NCI-H2107 (cell line): ENCODE results near the gene CROCC2.

ENCODE experiments used
- DNase-seq: peaks from one replicate; lab custom pipeline; 2025; lab: John Stamatoyannopoulos, UW

CROCC2 gene

DNA sequence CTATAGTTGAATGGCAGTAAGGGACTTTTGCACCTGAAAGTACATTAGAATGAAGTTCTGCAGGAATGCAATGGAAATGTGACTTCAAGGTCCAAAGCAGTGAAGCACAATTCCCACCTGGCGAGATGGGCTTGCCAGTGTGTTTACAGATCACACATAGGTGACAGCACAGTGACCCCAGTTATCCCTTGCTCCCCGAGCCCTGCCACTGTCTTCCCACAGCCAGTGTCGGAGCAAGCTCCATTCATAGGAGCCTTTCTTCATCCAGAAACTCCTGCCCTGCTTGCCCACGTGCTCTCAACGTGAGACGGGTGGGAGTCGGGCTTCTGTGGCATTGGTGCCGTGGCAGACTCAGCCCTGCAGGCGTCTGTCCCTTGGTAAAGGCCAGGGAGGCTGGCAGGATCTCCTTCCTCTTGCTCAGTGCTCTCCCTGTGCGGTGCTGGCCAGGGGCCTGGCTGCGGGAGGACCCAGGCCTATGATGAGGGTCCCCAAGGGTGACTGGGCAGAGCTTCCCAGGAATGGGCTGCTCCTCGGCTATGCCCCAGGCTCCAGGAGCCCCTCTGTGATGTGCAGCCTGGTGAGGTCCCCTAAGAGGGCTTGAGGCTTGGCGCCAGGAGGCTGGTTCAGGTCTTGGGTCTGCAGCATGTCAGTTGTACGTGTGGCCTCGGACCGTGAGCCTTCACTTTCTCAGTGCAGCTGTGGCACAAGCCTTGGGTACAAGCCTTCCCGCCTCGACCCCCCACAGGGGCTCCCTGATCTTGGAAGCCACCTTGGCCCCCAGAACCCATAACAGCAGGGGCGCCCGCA is 132.4 kb downstream of the CROCC2 start:
- no peak for DNase-seq

DNA sequence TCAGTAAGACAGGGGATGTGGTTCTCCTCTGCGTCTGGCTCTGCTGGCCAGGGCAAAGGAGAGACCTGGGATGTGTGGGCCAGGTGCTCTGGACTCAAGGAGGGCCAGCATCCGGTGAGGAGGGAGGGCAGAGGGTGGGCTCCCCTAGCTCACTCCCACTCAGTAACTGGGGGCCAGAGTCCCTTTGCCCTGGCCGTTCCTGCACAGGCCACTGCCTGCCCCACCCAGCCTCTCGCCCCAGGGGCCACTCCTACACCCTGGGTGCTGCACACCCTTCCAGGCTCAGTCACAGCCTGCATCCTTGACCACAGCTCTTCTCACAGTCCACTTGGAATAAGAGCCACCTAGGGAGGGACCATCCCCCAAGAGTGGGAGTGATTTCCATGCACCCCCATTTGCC is 133.3 kb downstream of the CROCC2 start:
- no peak for DNase-seq

DNA sequence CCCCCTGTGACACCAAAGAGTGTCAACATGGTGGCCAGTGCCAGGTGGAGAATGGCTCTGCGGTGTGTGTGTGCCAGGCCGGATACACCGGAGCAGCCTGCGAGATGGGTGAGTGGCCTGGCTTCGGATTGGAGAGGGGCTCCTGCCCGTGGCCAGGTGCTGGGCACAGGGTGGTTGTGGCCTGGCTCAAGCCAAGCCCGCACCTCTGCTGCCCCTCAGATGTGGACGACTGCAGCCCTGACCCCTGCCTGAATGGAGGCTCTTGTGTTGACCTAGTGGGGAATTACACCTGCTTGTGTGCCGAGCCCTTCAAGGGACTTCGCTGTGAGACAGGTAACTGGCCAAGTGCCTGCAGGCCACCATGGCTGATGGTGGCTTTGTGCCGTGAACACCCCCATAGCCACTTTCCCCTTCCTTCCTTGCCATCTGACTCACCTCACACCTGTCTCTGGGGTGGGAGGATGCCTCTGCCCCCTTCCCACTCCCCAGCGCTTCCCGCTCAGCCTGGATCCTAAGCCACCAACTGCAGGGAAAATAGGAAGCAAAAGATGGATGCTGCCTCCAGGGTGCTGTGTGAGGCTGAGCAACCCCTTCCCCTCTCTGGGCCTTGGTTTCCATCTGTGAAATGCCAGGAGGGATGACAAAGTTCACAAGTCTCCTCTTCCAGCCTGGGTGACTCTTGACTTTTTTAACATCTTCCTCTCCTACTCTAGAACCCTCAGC is 134.1 kb downstream of the CROCC2 start:
- no peak for DNase-seq

DNA sequence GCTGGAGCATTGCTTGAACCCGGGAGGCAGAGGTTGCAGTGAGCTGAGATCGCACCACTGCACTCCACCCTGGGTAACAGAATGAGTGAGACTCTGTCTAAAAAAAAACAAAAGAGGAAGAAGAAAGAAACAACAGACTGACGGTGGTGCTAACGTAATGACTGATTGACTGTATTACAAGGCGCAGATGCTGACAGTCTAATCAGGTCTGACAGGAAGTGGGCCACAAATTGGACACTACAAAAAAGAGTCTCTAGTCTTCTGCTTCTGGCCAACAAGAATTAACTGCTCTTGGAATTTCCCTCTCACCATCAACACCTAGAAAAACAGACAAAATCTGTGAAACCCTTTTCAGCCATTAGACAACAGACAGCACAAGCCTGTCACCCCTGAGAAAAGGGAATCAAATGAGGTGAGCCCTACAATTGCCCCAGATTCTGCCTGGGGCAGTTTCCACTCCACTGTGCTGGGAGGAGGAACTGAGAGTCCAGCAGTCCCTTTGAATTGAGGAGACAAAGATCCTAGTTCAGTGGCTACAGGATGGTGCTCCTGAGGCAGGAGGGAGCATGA is 135.5 kb downstream of the CROCC2 start:
- no peak for DNase-seq
